OCI-LY3 (cell line): Measurements from ENCODE around the gene RFX2.

Source experiments
- H2AFZ ChIP-seq: fragments of 200-600, 300-600 bp; shearing (Covaris generic); 2 replicates; pipeline ENCODE4 v1.6.0; 2014; ENCODE audit warnings: antibody characterized with exemption, low read depth, low read length
- H3K27ac ChIP-seq: fragments of 200-600, 300-600 bp; sonication (generic); 2 replicates; pipeline ENCODE4 v1.5.1; 2014; ENCODE audit warnings: mild to moderate bottlenecking, low read length, moderate library complexity, mixed read lengths
- H3K27me3 ChIP-seq: fragments of 200-600, 300-600 bp; sonication (generic); 2 replicates; pipeline ENCODE4 v1.6.1; 2014; ENCODE audit warnings: low read depth, low read length, mixed read lengths
- H3K36me3 ChIP-seq: fragments of 200-600, 300-600 bp; sonication (generic); replicated peaks from 2 replicates; pipeline ENCODE3; 2014; ENCODE audit warnings: low read depth, low read length, mixed read lengths
- H3K4me1 ChIP-seq: fragments of 300-600, 200-600 bp; sonication (generic); 2 replicates; pipeline ENCODE4 v1.6.1; 2014; ENCODE audit warnings: low read length, mixed read lengths
- H3K4me2 ChIP-seq: fragments of 200-600, 300-600 bp; sonication (generic); 2 replicates; pipeline ENCODE4 v1.6.1; 2014; ENCODE audit warnings: low read length, mixed read lengths
- H3K4me3 ChIP-seq: fragments of 300-600, 200-600 bp; sonication (generic); 2 replicates; pipeline ENCODE4 v1.5.1; 2014; ENCODE audit warnings: antibody characterized with exemption, mild to moderate bottlenecking, low read length, moderate library complexity
- H3K79me2 ChIP-seq: fragments of 300-600, 200-600 bp; shearing (Covaris generic); 2 replicates; pipeline ENCODE4 v1.6.1; 2014; ENCODE audit warnings: mild to moderate bottlenecking, low read length, mixed read lengths
- H3K9ac ChIP-seq: fragments of 300-600, 200-600 bp; shearing (Covaris generic); 2 replicates; pipeline ENCODE4 v1.6.0; 2014; ENCODE audit warnings: mild to moderate bottlenecking, low read length, moderate library complexity
- H3K9me3 ChIP-seq: fragments of 200-600, 300-600 bp; shearing (Covaris generic); 2 replicates; pipeline ENCODE4 v1.6.1; 2014; ENCODE audit warnings: low read length, mixed read lengths; ENCODE audit not compliant: insufficient read depth
- H4K20me1 ChIP-seq: fragments of 200-600, 300-600 bp; sonication (generic); 2 replicates; pipeline ENCODE4 v1.6.1; 2016; ENCODE audit warnings: low read length, mixed read lengths; ENCODE audit not compliant: insufficient read depth
- CTCF ChIP-seq: fragments of 200-600, 300-600 bp; sonication (generic); IDR thresholded peaks from 2 replicates; pipeline ENCODE4 v1.5.1; 2014; ENCODE audit warnings: antibody characterized with exemption, low read length, low read depth
- EZH2phosphoT487 ChIP-seq: fragments of 200-600 bp; shearing (Covaris generic); IDR thresholded peaks from 2 replicates; pipeline ENCODE4 v1.6.1; 2018; ENCODE audit warnings: antibody characterized with exemption, mixed run types, low read depth

The RFX2 gene

GRCh38 chr19:5984600-5984999 is 125.7 kb downstream of the RFX2 start:
- Histone ChIP-seq H3K4me3 (no peak overlapping the region), H3K4me2 (no peak overlapping the region), H3K9me3 (no peaks in the 10 kb centered on the region), H3K79me2 (peaks cover 16% of the 10 kb centered on the region), H3K36me3 (peaks cover 7% of the 10 kb centered on the region), H2AFZ (no peak overlapping the region), H3K27me3 (no peaks in the 10 kb centered on the region), H3K27ac (no peak overlapping the region), H3K4me1 (peaks cover 19% of the 10 kb centered on the region), H4K20me1 (no peaks in the 10 kb centered on the region), H3K9ac (no peak overlapping the region)
- TF ChIP-seq EZH2phosphoT487 (no peak), CTCF (no peak)

GRCh38 chr19:5983367-5983955 is 126.8 kb downstream of the RFX2 start:
- H3K9me3 ChIP-seq = no peaks in the 10 kb centered on the region
- no peak for TF ChIP-seq CTCF
- no peak for TF ChIP-seq EZH2phosphoT487
- H2AFZ ChIP-seq = no peak overlapping the region
- H3K27ac ChIP-seq = no peak overlapping the region
- H3K9ac ChIP-seq = no peak overlapping the region
- H3K27me3 ChIP-seq = no peaks in the 10 kb centered on the region
- H3K4me1 ChIP-seq = peaks cover 20% of the 10 kb centered on the region
- H3K79me2 ChIP-seq = peaks cover 26% of the 10 kb centered on the region
- no peaks in the 10 kb centered on the region for H4K20me1 ChIP-seq
- H3K36me3 ChIP-seq = peaks cover 8% of the 10 kb centered on the region
- H3K4me2 ChIP-seq = no peak overlapping the region
- H3K4me3 ChIP-seq = no peak overlapping the region

DNA sequence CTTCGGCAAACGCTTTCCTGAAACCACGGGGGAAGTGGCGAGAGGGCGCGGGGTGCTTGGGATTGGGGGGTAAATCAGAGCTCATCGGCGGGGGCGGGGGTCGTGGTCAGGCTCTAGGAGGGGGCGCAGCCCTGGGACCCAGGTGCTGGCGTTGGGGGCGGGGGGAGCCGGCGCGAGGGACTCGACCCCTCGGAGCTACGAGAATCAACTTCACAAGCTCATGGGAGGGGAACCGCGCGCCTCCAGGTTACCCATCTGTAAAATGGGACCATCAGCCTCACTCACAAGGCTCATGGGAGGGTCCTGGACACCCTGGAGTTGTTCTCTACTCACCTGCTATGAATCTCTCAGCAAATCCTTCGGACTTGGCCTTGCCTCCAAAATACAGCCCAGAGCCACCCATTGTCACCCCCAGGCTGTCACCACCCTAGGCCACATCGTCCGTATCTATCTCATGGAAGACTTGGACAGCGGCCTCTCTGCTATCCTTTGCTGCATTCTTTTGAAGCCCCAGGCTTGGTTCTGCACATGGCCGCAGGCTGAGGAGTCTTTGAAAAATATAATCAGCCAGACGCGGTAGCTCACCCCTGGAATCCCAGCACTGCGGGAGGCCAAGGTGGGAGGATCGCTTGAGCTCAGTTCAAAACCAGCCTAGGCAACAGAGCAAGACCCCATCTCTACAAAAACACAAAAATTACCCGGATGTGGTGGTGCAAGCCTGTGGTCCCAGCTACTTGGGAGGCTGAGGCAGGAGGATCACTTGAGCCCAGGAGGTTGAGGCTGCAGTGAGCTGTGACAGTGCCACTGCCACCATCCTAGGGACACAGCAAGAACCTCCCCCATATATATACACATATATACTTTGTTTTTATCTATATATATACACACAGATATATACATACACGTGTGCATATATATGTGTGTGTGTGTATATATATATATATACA is 131.4 kb downstream of the RFX2 start:
- peak overlapping the region; percentile 96 for H3K9ac ChIP-seq
- peak overlapping the region; percentile 45; the same call in 1 of the 2 replicates for H2AFZ ChIP-seq
- H3K27ac ChIP-seq = peak overlapping the region; percentile 75
- peaks cover 42% of the 10 kb centered on the region for H3K4me1 ChIP-seq
- H4K20me1 ChIP-seq = peaks cover 15% of the 10 kb centered on the region
- H3K27me3 ChIP-seq = no peaks in the 10 kb centered on the region
- H3K79me2 ChIP-seq = peaks cover 69% of the 10 kb centered on the region
- H3K4me3 ChIP-seq = peak overlapping the region; percentile 98
- TF ChIP-seq CTCF = no peak
- TF ChIP-seq EZH2phosphoT487 = no peak
- H3K4me2 ChIP-seq = peak overlapping the region; percentile 96
- H3K9me3 ChIP-seq = no peaks in the 10 kb centered on the region
- H3K36me3 ChIP-seq = peaks cover 31% of the 10 kb centered on the region
